ENCODE results near the gene TMEM185B.
A peak's percentile ranks its signal among the peaks of the same experiment; 100 is the strongest.

The TMEM185B gene

GRCh38 chr2:120223034-120223912 is at the start of gene TMEM185B:
TMEM185B (minus strand) TSS chr2:120223400; CDS start chr2:120222976, 424 bp downstream.
- no peak for TF ChIP-seq CTCF (IDR thresholded peaks at IDR 0.05; ENCODE audit: extremely low read depth, missing control alignments)
- DNase-seq (ENCODE audit: low spot score), result peak; percentile 98

- no peak for DNase-seq (ENCODE audit: low spot score)
- no peak for TF ChIP-seq CTCF (IDR thresholded peaks at IDR 0.05; ENCODE audit: extremely low read depth, missing control alignments)
These were observed 48.6 kb upstream of the TMEM185B start for GRCh38 chr2:120271711-120272379.

DNA sequence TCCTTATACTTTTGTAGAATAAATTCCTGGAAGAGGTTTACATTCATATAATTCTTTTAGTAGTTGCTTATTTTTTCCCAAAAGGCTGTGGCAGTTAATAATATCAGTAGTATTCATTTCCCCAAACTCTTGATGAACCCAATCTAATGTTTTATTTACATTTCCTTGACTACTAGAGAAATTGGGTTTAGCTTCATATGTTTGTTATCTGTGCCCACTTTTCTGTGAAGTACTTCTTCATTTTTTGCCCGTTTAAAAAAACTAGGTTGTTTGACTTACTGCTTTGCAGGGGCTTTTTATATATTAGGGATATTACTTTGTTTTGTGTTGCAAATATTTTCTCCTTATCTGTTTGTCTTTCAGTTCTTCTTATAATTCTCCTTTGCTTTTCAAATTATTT is 46.6 kb upstream of the TMEM185B start:
- no peak for DNase-seq (ENCODE audit: low spot score)
- no peak for TF ChIP-seq CTCF (IDR thresholded peaks at IDR 0.05; ENCODE audit: extremely low read depth, missing control alignments)

DNA sequence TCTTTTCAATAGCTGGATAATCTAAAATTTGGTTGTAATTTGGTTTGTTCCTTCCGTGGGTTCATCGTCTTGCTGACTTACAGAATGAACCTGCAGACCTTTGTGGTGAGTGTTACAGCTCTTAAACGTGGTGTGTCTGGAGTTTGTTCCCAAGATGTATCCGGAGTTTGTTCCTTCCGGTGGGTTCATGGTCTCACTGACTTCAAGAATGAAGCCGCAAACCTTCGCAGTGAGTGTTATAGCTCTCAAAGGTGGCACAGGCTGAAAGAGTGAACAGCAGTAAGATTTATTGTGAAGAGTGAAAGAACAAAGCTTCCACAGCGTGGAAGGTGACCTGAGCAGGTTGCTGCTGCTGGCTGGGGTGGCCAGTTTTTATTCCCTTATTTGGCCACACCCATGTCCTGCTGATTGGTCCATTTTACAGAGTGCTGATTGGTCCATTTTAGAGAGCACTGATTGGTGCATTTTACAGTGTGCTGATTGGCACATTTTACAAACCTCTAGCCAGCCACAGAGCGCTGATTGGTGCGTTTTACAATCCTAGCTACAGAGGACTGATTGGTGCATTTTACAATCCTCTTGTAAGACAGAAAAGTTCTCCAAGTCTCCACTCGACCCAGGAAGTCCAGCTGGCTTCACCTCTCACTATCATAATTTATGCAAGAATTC is 46.0 kb upstream of the TMEM185B start:
- no peak for DNase-seq (ENCODE audit: low spot score)

GRCh38 chr2:120267348-120267747 is 44.1 kb upstream of the TMEM185B start:
- no peak for DNase-seq (ENCODE audit: low spot score)
- no peak for TF ChIP-seq CTCF (IDR thresholded peaks at IDR 0.05; ENCODE audit: extremely low read depth, missing control alignments)

More for the DNA sequence above, 46.0 kb upstream of the TMEM185B start:
- TF ChIP-seq CTCF (IDR thresholded peaks at IDR 0.05; ENCODE audit: extremely low read depth, missing control alignments), result no peak

DNA sequence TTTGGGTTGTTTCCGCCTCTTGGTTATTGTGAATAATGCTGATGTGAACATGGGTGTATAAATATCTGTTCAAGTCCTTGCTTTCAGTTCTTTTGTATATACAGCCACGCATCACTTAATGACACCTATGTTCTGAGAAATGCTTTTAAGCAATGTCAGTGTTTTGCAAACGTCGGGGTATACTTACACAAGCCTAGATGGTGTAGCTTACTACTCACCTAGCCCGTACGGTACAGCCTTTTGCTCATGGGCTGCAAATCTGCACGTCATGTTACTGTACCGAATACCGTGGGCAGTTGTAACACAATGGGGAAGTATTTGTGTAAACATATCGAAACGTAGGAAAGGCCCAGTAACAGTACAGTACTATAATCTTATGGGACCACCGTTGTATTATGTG is 41.8 kb upstream of the TMEM185B start:
- TF ChIP-seq CTCF (IDR thresholded peaks at IDR 0.05; ENCODE audit: extremely low read depth, missing control alignments), result no peak

More for the DNA sequence above, 41.8 kb upstream of the TMEM185B start:
- DNase-seq (ENCODE audit: low spot score), result no peak
